Ovary (tissue), 3 donors: Measurements from ENCODE around the gene LGR6.

ENCODE experiments used
- EP300 ChIP-seq: sonication (generic); formaldehyde crosslinking; IDR thresholded peaks from one replicate; pipeline ENCODE4 v1.6.1; 2017; ENCODE audit warnings: antibody characterized with exemption
- POLR2A ChIP-seq: fragments of 450-650 bp; IDR thresholded peaks from one replicate; pipeline ENCODE4 v1.6.1; 2017; ENCODE audit warnings: antibody characterized with exemption, mild to moderate bottlenecking, moderate library complexity
- TF ChIP-seq, protein P1 (sequence below), 3 donors: fragments of 450-650 bp in 2 of 3; fragments of 200-600 bp in 1 of 3; IDR thresholded peaks; one replicate each; pipeline versions ENCODE4 v1.5.1 to v1.8.0; 2016 to 2022; ENCODE audit warnings: antibody characterized with exemption in 3 of 3, mild to moderate bottlenecking in 1 of 3
- donor health status: DM: no; HTN: no; CAD: no.

DNA sequence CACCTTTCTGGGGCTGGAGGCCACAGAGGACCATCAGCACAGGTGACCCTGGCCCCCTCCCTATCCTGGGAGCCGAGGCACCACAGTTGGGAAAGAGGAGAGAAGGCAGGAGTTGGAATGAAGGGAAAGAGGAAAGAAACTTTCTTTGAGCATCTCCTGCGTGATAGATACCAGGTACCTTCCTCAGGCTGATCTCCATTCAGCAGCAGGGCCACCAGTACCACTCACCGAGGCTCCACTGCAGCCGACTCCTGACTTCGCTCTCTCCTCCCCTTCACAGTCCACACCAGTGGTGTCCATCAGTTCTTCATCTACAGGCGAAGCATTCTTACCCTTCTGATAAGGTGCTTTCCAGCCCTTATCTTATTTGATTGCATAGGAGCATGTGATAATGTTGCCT is 55.3 kb downstream of the LGR6 start:
- TF ChIP-seq, protein P1, sequence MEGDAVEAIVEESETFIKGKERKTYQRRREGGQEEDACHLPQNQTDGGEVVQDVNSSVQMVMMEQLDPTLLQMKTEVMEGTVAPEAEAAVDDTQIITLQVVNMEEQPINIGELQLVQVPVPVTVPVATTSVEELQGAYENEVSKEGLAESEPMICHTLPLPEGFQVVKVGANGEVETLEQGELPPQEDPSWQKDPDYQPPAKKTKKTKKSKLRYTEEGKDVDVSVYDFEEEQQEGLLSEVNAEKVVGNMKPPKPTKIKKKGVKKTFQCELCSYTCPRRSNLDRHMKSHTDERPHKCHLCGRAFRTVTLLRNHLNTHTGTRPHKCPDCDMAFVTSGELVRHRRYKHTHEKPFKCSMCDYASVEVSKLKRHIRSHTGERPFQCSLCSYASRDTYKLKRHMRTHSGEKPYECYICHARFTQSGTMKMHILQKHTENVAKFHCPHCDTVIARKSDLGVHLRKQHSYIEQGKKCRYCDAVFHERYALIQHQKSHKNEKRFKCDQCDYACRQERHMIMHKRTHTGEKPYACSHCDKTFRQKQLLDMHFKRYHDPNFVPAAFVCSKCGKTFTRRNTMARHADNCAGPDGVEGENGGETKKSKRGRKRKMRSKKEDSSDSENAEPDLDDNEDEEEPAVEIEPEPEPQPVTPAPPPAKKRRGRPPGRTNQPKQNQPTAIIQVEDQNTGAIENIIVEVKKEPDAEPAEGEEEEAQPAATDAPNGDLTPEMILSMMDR (IDR thresholded peaks at IDR 0.05): no peak
- no peak for TF ChIP-seq EP300
- TF ChIP-seq POLR2A: no peak
